SK-N-MC (cell line): Measurements from ENCODE around the gene MSH3.

Experiments used
- EZH2 ChIP-seq: fragments of 200-600 bp; sonication (generic); IDR thresholded peaks from one replicate; pipeline ENCODE4 v1.6.1; 2017; ENCODE audit warnings: antibody characterized with exemption
- POLR2AphosphoS5 ChIP-seq: IDR thresholded peaks from 2 replicates; pipeline ENCODE4 v1.6.1; 2012; ENCODE audit warnings: mild to moderate bottlenecking, low read depth, low read length, borderline replicate concordance

GRCh38 chr5:80877592-80877991 is 223.1 kb downstream of the MSH3 start:
- TF ChIP-seq POLR2AphosphoS5 (no peak), EZH2 (no peak)
